GM18867 (cell line): Measurements from ENCODE around the gene CCDC69.
"Not testable (repeated sequence)": the region's sequence is repeated elsewhere in the genome, so short reads cannot be mapped to it uniquely, and the experiment has no call there.

Experiments
- ATAC-seq: cut with Tn5 transposase; IDR thresholded peaks from one replicate; pipeline ENCODE4 v1.9.1; 2021; ENCODE audit warnings: mild to moderate bottlenecking, moderate library complexity; ENCODE audit not compliant: unreplicated experiment

CCDC69 gene

GRCh38 chr5:151222790-151223446 is 974 bp downstream of the CCDC69 start:
- peak; percentile 76 for ATAC-seq

GRCh38 chr5:151222054-151222789 is 1.7 kb downstream of the CCDC69 start:
- no peak for ATAC-seq

GRCh38 chr5:151221574-151221973 is 2.3 kb downstream of the CCDC69 start:
- no peak for ATAC-seq

GRCh38 chr5:151219789-151220188 is 4.1 kb downstream of the CCDC69 start:
- no peak for ATAC-seq

GRCh38 chr5:151219138-151219537 is 4.8 kb downstream of the CCDC69 start:
- no peak for ATAC-seq

- no peak for ATAC-seq
Observed at GRCh38 chr5:151218177-151218576, 5.7 kb downstream of the CCDC69 start.

- ATAC-seq, result no peak
Observed at GRCh38 chr5:151216781-151217180, 7.1 kb downstream of the CCDC69 start.

GRCh38 chr5:151215546-151215880 is 8.4 kb downstream of the CCDC69 start:
- ATAC-seq, result no peak

GRCh38 chr5:151214614-151215545 is 9.0 kb downstream of the CCDC69 start:
- peak; percentile 60 for ATAC-seq

GRCh38 chr5:151213803-151214613 is 9.9 kb downstream of the CCDC69 start:
- ATAC-seq, result peak; percentile 88

GRCh38 chr5:151212406-151212798 is 11.5 kb downstream of the CCDC69 start:
- no peak for ATAC-seq

- no peak for ATAC-seq
Observed at GRCh38 chr5:151208481-151208914, 15.4 kb downstream of the CCDC69 start.

- ATAC-seq, result no peak
Observed at GRCh38 chr5:151205411-151205810, 18.5 kb downstream of the CCDC69 start.

- ATAC-seq, result no peak
Observed at GRCh38 chr5:151204051-151204450, 19.8 kb downstream of the CCDC69 start.

GRCh38 chr5:151202381-151203139 is 21.3 kb downstream of the CCDC69 start:
- ATAC-seq, result no peak

- no peak for ATAC-seq
Observed at GRCh38 chr5:151200913-151201595, 22.8 kb downstream of the CCDC69 start.

GRCh38 chr5:151199581-151200185 is 24.2 kb downstream of the CCDC69 start:
- ATAC-seq, result no peak

- no peak for ATAC-seq
Observed at GRCh38 chr5:151198861-151199260, 25.0 kb downstream of the CCDC69 start.

- ATAC-seq, result not testable (repeated sequence)
Observed at GRCh38 chr5:151197291-151197600, 26.6 kb downstream of the CCDC69 start.
